ENCODE data around the gene BCL2L2. TPM values are rescaled to one million over a fixed set of nuclear protein-coding genes. Genes with fewer than 3 reads are reported as not detected.

BCL2L2 gene
- total and polyA plus RNA-seq, 3 donors from 2014 or later = 46.8 to 85.1 (median 78.0) TPM

DNA sequence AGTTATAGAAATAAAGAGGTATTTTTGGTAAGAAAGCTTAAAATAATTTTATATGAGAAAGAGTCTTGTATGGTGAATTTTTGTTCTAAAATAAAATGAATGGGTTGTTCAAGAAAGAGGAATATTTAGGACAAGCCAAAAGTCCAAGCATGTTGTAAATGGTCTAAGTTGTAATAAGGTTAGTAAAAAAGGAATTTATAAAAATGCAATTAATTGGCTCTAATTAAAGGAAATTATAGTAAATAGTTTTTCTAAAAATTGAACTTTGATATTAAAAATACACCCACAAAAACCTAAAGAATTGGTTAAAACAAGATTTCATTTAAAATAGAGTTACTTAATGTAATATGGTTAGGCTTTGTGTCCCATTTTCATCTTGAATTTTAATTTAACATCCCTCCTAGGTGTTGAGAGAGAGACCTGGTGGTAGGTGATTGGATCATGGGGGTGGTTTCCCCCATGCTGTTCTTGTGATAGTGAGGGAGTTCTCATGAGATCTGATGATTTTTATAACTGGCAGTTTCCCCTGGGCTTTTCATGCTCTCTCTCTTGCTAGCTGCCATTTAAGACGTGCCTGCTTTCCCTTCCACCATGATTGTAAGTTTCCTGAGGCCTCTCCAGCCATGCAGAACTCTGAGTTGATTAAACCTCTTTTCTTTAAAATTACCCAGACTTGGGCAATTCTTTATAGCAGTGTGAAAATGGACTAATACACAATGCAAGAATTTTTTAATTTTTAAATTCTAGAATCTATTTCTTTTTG is 33.1 kb downstream of the BCL2L2 start:
- Histone ChIP-seq H3K36me3 (ENCODE audit: low read depth, missing control alignments) (no peaks in the 10 kb centered on the region), H3K4me3 (no peak overlapping the region), H3K27ac (no peak overlapping the region), H3K4me1 (no peaks in the 10 kb centered on the region), H3K9me3 (no peaks in the 10 kb centered on the region), H3K27me3 (no peaks in the 10 kb centered on the region)
- intact Hi-C loops (cut with DNase I; ENCODE audit: low total_unique reads) = loop anchor here (10.0 kb wide), 1 partner anchor 105 kb away; no protein-coding TSS in a partner anchor
- DNase-seq = no peak
- 88 to 89% methylated on average over 1 of the region's 1 CpG for WGBS, 2 donors
- TF ChIP-seq, protein P1, sequence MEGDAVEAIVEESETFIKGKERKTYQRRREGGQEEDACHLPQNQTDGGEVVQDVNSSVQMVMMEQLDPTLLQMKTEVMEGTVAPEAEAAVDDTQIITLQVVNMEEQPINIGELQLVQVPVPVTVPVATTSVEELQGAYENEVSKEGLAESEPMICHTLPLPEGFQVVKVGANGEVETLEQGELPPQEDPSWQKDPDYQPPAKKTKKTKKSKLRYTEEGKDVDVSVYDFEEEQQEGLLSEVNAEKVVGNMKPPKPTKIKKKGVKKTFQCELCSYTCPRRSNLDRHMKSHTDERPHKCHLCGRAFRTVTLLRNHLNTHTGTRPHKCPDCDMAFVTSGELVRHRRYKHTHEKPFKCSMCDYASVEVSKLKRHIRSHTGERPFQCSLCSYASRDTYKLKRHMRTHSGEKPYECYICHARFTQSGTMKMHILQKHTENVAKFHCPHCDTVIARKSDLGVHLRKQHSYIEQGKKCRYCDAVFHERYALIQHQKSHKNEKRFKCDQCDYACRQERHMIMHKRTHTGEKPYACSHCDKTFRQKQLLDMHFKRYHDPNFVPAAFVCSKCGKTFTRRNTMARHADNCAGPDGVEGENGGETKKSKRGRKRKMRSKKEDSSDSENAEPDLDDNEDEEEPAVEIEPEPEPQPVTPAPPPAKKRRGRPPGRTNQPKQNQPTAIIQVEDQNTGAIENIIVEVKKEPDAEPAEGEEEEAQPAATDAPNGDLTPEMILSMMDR (IDR thresholded peaks at IDR 0.05) = no peak

DNA sequence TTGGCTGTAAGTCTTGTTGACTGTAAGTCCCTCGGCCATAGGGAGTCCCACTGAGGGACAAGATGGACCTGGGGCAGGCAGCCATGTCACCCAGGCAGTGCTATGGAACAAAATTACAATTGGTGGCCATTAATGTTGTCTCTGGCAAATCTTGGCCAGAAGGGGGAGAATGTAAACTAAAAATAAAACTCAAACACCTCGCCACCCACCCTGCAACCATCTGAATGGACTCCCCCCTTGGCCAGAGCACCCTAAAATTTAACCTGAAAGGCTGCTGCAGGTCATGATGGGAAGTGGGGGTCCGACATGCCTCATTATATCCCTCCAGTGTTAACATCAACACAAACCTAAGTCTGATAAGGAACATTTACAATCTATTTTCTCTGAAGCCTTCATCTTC is 37.8 kb downstream of the BCL2L2 start:
- Histone ChIP-seq H3K27me3 (no peaks in the 10 kb centered on the region), H3K9me3 (no peaks in the 10 kb centered on the region), H3K27ac (no peak overlapping the region), H3K4me3 (no peak overlapping the region), H3K4me1 (no peaks in the 10 kb centered on the region), H3K36me3 (ENCODE audit: low read depth, missing control alignments) (no peaks in the 10 kb centered on the region)
- intact Hi-C loops (cut with DNase I; ENCODE audit: low total_unique reads) = no loop called here
- 69 to 73% methylated on average over 3 of the region's 3 CpGs for WGBS, 2 donors
- no peak for TF ChIP-seq POLR2A (IDR thresholded peaks at IDR 0.05)
- TF ChIP-seq, protein P1 (IDR thresholded peaks at IDR 0.05) = no peak
- DNase-seq = no peak

DNA sequence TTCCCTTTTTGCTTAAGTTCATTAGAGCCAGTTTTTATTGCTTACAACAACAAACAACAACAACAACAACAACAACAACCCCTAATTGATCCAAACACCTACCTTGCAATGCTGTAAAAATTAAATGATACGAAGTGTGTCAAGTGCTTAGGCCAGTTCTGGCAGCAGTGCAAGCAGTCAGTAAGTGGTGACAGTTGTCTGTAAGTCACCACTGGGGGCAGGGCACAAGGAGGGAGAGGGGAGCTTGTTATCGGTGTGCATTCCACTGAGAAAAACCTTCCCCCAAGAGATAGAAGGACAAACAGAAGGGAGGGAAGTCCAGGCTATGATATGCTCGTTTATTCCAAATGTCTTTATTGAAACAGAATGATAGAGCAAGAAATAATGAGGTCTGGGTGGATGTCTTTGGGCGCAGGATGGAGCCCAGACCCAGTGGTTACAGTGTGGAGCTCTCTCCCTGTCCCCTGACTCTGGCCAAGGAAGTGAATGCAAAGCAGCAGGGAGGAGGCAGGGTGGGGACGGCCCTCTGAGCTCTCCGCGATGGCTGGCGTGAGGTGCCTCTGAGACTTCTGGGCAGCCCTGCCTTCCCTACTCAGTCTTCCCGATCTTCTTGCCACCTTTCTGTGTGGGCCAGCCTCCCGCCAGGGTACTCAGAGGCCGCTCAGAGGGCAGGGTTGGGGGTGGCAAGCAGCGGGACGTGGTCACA is 39.5 kb downstream of the BCL2L2 start:
- Histone ChIP-seq H3K4me1 (no peaks in the 10 kb centered on the region), H3K36me3 (ENCODE audit: low read depth, missing control alignments) (no peaks in the 10 kb centered on the region), H3K27me3 (no peaks in the 10 kb centered on the region), H3K27ac (no peak overlapping the region), H3K4me3 (no peak overlapping the region), H3K9me3 (no peaks in the 10 kb centered on the region)
- intact Hi-C loops (cut with DNase I; ENCODE audit: low total_unique reads) = no loop called here
- DNase-seq = no peak
- TF ChIP-seq POLR2A (IDR thresholded peaks at IDR 0.05) = no peak
- TF ChIP-seq, protein P1 (IDR thresholded peaks at IDR 0.05) = no peak
- 72 to 83% methylated on average over 10 to 13 of the region's 13 CpGs for WGBS, 2 donors

DNA sequence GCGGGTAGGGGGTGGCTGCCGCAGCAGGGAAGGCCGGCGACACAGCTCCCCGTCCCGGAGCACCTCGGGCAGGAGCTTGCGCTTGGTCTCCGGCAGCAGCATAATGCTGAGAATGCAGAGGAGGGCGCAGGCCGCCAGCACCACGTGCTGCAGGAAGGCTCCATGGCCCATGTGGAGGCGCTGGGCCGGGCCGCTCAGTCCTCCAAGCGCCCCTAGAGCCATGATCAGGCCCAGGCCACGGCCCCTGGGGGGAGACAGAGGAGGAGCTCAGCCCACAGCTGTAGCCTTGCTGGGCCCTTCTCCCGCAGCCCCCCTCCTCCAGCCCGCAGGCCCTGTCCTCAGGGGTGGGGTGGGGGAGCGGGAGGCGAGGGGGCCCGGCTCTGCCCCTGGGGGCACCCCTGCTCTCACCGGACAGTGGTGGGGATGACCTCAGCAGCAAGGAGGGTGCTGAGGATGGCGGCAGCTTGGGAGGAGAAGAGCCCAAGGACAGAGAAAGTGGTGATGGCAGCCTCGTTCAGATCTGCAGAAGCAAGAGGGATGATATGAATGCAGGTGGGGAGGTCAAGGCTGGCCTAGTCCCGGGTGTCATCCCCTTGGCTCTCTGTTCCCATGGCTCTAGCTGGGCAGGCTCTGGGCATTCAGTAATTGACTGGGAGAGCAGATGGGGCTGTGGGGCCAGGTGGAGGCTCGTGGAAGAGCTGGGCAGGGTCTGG is 40.2 kb downstream of the BCL2L2 start:
- Histone ChIP-seq H3K27ac (no peak overlapping the region), H3K4me1 (peaks cover 4% of the 10 kb centered on the region), H3K27me3 (no peaks in the 10 kb centered on the region), H3K9me3 (no peaks in the 10 kb centered on the region), H3K4me3 (no peak overlapping the region), H3K36me3 (ENCODE audit: low read depth, missing control alignments) (no peaks in the 10 kb centered on the region)
- no peak for TF ChIP-seq POLR2A (IDR thresholded peaks at IDR 0.05)
- TF ChIP-seq, protein P1 (IDR thresholded peaks at IDR 0.05) = no peak
- WGBS, 2 donors = 77 to 79% methylated on average over 11 to 25 of the region's 27 CpGs
- DNase-seq = no peak
- intact Hi-C loops (cut with DNase I; ENCODE audit: low total_unique reads) = no loop called here
